Mesendoderm (in vitro differentiated cells): ENCODE data around the gene MAPRE3.

Experiments
- DNase-seq: peaks from one replicate; pipeline ENCODE4 v3.0.0; 2013
- H2AK5ac ChIP-seq: 2 replicates; pipeline ENCODE4 v1.6.1; 2013; ENCODE audit warnings: low read length, inconsistent platforms
- H2BK120ac ChIP-seq: 2 replicates; pipeline ENCODE4 v1.6.1; 2013; ENCODE audit warnings: low read depth, mild to moderate bottlenecking, low read length, moderate library complexity, mixed read lengths
- H2BK15ac ChIP-seq: replicated peaks from 2 replicates; pipeline ENCODE4 v1.6.1; 2013; ENCODE audit warnings: low read depth, mild to moderate bottlenecking, moderate library complexity
- H2BK5ac ChIP-seq: 2 replicates; pipeline ENCODE4 v1.6.1; 2013; ENCODE audit warnings: low read length, inconsistent platforms
- H3K18ac ChIP-seq: 2 replicates; pipeline ENCODE4 v1.6.1; 2013; ENCODE audit warnings: mild to moderate bottlenecking, low read length, mixed read lengths
- H3K23ac ChIP-seq: one replicate; pipeline ENCODE4 v1.6.1; 2013; ENCODE audit warnings: low read length
- H3K27ac ChIP-seq: 2 replicates; pipeline ENCODE4 v1.5.1; 2013; ENCODE audit warnings: low read depth, mild to moderate bottlenecking, inconsistent platforms, low read length, moderate library complexity
- H3K27me3 ChIP-seq: 2 replicates; pipeline ENCODE4 v1.6.1; 2013; ENCODE audit warnings: low read length, control low read depth, mild to moderate bottlenecking, inconsistent platforms; ENCODE audit not compliant: insufficient read depth, poor library complexity
- H3K36me3 ChIP-seq: 2 replicates; pipeline ENCODE4 v1.6.1; 2013; ENCODE audit warnings: low read length, inconsistent platforms; ENCODE audit not compliant: control insufficient read depth, insufficient read depth
- H3K4ac ChIP-seq: one replicate; pipeline ENCODE4 v1.6.1; 2013; ENCODE audit warnings: low read depth, mild to moderate bottlenecking, low read length, moderate library complexity
- H3K4me1 ChIP-seq: 2 replicates; pipeline ENCODE4 v1.6.1; 2013; ENCODE audit warnings: low read depth, low read length, inconsistent platforms; ENCODE audit not compliant: control insufficient read depth
- H3K4me2 ChIP-seq: 2 replicates; pipeline ENCODE4 v1.6.1; 2013; ENCODE audit warnings: low read length
- H3K4me3 ChIP-seq: 2 replicates; pipeline ENCODE4 v1.5.1; 2013; ENCODE audit warnings: mild to moderate bottlenecking, low read length
- H3K56ac ChIP-seq: one replicate; pipeline ENCODE4 v1.6.1; 2013; ENCODE audit warnings: low read length
- H3K79me1 ChIP-seq: 2 replicates; pipeline ENCODE4 v1.6.1; 2013; ENCODE audit warnings: low read length, inconsistent platforms
- H3K79me2 ChIP-seq: 2 replicates; pipeline ENCODE4 v1.6.1; 2013; ENCODE audit warnings: mild to moderate bottlenecking, low read length; ENCODE audit not compliant: control insufficient read depth, insufficient read depth
- H3K9ac ChIP-seq: 2 replicates; pipeline ENCODE4 v1.6.1; 2013; ENCODE audit warnings: low read length, inconsistent platforms
- H4K5ac ChIP-seq: one replicate; pipeline ENCODE4 v1.6.1; 2013; ENCODE audit warnings: low read length
- H4K8ac ChIP-seq: one replicate; pipeline ENCODE4 v1.6.1; 2013; ENCODE audit warnings: low read depth, mild to moderate bottlenecking, control low read depth, low read length, moderate library complexity
- WGBS: extraction: QIAGEN DNeasy Blood & Tissue Kit; methylation state at CpG from one replicate; pipeline ENCODE4 v1.1.7; 2013; ENCODE audit warnings: low lambda C conversion rate, missing lambda C conversion rate; ENCODE audit not compliant: insufficient coverage; ENCODE audit errors: extremely low coverage; 5-methylcytosine and 5-hydroxymethylcytosine counted together

The MAPRE3 gene

GRCh38 chr2:26979741-26980140 is 9.3 kb downstream of the MAPRE3 start:
- Histone ChIP-seq H3K4me1 (no peaks in the 10 kb centered on the region), H3K27ac (no peak overlapping the region)

DNA sequence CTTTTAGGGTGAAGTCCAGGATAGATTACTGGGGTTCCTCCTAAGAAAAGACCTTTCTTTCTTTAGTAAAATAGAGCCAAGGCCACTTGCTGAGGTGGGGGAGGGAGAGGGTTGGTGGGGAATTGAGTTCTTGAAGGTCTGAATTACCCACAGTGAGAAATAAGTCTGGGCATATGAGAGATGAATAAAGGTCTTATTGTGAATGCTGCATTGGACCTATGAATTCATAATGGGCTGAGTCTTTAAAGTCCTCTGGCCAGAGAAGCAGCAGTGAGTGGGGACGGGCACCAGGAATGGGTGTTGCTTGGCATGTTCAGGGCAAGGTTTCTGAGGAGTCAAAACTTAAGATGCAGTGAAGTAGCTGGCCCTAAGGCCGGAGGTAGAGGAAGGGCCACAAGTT is 10.5 kb downstream of the MAPRE3 start:
- WGBS, result no CpG with 5 or more reads among the region's 2 CpGs

More at GRCh38 chr2:26979741-26980140, 9.3 kb downstream of the MAPRE3 start:
- Histone ChIP-seq H4K8ac (no peak overlapping the region), H3K4me2 (no peak overlapping the region), H2AK5ac (no peak overlapping the region), H2BK120ac (no peak overlapping the region), H3K23ac (no peak overlapping the region), H3K4me3 (no peak overlapping the region), H2BK15ac (no peak overlapping the region), H2BK5ac (no peak overlapping the region), H3K18ac (no peak overlapping the region), H3K36me3 (no peaks in the 10 kb centered on the region), H3K27me3 (no peaks in the 10 kb centered on the region), H3K4ac (no peak overlapping the region), H3K79me1 (no peaks in the 10 kb centered on the region), H3K9ac (no peak overlapping the region), H4K5ac (no peak overlapping the region), H3K56ac (no peak overlapping the region), H3K79me2 (no peaks in the 10 kb centered on the region)
- DNase-seq, result no peak
- WGBS, result no CpG with 5 or more reads among the region's 2 CpGs

DNA sequence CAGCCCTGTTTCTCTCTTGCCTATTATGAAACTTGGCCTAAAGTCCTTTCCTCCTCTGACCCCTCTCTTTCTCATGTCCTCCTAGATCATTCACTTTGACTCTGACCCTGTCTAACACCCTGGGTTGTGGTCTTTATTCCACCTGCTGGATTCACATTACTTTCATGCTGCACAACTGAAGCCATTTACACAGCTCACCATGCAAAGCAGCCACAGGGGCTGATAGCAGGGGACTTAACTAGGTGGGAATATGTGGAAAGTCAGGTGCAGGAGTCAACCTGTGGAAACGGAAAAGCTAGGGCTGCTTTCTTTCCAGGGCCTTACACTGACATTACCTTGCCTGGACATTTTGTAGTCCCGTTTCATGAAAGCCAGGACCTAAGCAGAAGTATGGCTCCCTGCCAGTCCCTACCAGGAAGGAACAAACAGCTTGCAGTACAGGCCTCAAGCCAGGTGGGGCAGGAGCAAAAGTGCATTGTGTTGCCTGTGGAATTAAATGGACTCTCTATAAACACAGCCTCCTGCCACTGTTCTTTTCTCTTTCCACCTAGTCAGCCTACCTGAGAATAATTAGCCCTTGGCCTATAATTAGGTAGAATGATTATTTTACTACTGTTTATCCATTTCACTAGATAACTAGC is 11.8 kb downstream of the MAPRE3 start:
- H3K9ac ChIP-seq, result no peak overlapping the region
- H3K4ac ChIP-seq, result no peak overlapping the region
- no peak overlapping the region for H3K4me2 ChIP-seq
- no peak overlapping the region for H3K27ac ChIP-seq
- H3K56ac ChIP-seq, result no peak overlapping the region
- no peak overlapping the region for H3K23ac ChIP-seq
- no peak overlapping the region for H2AK5ac ChIP-seq
- no peaks in the 10 kb centered on the region for H3K4me1 ChIP-seq
- H4K5ac ChIP-seq, result no peak overlapping the region
- no peak overlapping the region for H2BK5ac ChIP-seq
- no peak overlapping the region for H3K4me3 ChIP-seq
- H3K79me1 ChIP-seq, result no peaks in the 10 kb centered on the region
- H3K79me2 ChIP-seq, result no peaks in the 10 kb centered on the region
- no peak overlapping the region for H3K18ac ChIP-seq
- DNase-seq, result peak; percentile 36
- H2BK15ac ChIP-seq, result no peak overlapping the region
- no peaks in the 10 kb centered on the region for H3K27me3 ChIP-seq
- no CpG with 5 or more reads among the region's 2 CpGs for WGBS
- no peak overlapping the region for H2BK120ac ChIP-seq
- no peaks in the 10 kb centered on the region for H3K36me3 ChIP-seq
- no peak overlapping the region for H4K8ac ChIP-seq

More for the DNA sequence above, 10.5 kb downstream of the MAPRE3 start:
- Histone ChIP-seq H2BK120ac (no peak overlapping the region), H2BK5ac (no peak overlapping the region), H3K79me1 (no peaks in the 10 kb centered on the region), H3K4ac (no peak overlapping the region), H3K4me1 (no peaks in the 10 kb centered on the region), H3K4me3 (no peak overlapping the region), H3K56ac (no peak overlapping the region), H3K4me2 (no peak overlapping the region), H4K8ac (no peak overlapping the region), H3K79me2 (no peaks in the 10 kb centered on the region), H3K23ac (no peak overlapping the region), H3K9ac (no peak overlapping the region), H3K36me3 (no peaks in the 10 kb centered on the region), H4K5ac (no peak overlapping the region), H2BK15ac (no peak overlapping the region), H3K27me3 (no peaks in the 10 kb centered on the region), H3K27ac (no peak overlapping the region), H2AK5ac (no peak overlapping the region), H3K18ac (no peak overlapping the region)
- DNase-seq, result no peak

DNA sequence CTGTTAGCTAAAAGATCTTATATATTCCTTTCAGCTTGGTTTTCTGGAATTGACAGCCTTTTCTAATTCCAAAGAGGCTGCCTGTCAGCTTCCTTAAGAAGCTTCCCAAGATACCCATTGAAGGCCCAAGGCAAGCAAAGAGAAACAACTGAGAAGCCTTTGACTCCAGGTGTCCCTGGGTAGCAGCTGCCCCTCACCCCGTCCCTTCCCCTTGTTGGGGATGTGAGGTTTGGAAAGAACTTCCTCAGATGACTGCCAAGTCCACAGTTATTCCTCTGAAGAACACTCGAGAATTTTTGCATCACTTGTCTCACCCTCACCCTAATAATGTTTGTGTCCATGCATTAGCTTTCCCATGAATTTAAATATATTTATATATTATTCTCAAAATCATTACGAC is 13.3 kb downstream of the MAPRE3 start:
- Histone ChIP-seq H3K9ac (no peak overlapping the region), H2BK120ac (no peak overlapping the region), H2BK5ac (no peak overlapping the region), H3K4me2 (no peak overlapping the region), H3K36me3 (no peaks in the 10 kb centered on the region), H3K79me1 (no peaks in the 10 kb centered on the region), H3K79me2 (no peaks in the 10 kb centered on the region), H3K4me1 (no peaks in the 10 kb centered on the region), H3K4me3 (no peak overlapping the region), H2BK15ac (no peak overlapping the region), H3K18ac (no peak overlapping the region), H2AK5ac (no peak overlapping the region), H3K27ac (no peak overlapping the region), H3K4ac (no peak overlapping the region), H4K5ac (no peak overlapping the region), H3K23ac (no peak overlapping the region), H3K56ac (no peak overlapping the region), H4K8ac (no peak overlapping the region), H3K27me3 (no peaks in the 10 kb centered on the region)
- no CpG with 5 or more reads among the region's 3 CpGs for WGBS
- DNase-seq, result no peak

DNA sequence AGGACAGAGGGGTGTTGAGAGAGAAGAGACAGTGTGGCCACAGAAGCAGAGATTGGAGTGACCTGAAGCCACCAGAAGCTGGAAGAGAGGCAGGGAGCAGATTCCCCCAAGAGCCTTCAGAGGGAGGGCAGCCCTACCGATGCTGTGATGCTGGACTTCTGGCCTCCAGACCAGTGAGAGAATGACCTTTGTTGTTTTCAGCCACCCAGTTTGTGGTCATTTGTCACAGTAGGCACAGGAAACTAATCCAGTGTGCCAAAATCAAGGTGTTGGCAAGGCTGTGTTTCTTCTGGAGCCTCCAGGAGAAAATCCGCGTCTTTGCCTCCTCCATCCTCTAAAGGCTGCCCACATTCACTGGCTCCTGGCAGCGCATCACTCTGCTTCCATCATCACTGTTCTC is 15.4 kb downstream of the MAPRE3 start:
- Histone ChIP-seq H2BK5ac (no peak overlapping the region), H2BK15ac (no peak overlapping the region), H2AK5ac (no peak overlapping the region), H2BK120ac (no peak overlapping the region), H3K4me3 (no peak overlapping the region), H3K56ac (no peak overlapping the region), H3K4me1 (no peaks in the 10 kb centered on the region), H3K79me2 (no peaks in the 10 kb centered on the region), H3K23ac (no peak overlapping the region), H4K8ac (no peak overlapping the region), H3K27ac (no peak overlapping the region), H3K9ac (no peak overlapping the region), H4K5ac (no peak overlapping the region), H3K36me3 (no peaks in the 10 kb centered on the region), H3K79me1 (no peaks in the 10 kb centered on the region), H3K18ac (no peak overlapping the region), H3K4me2 (no peak overlapping the region), H3K27me3 (no peaks in the 10 kb centered on the region), H3K4ac (no peak overlapping the region)
- DNase-seq, result no peak
- no CpG with 5 or more reads among the region's 4 CpGs for WGBS

- Histone ChIP-seq H3K36me3 (no peaks in the 10 kb centered on the region), H3K27me3 (no peaks in the 10 kb centered on the region), H4K5ac (no peak overlapping the region), H3K27ac (no peak overlapping the region), H3K4me3 (no peak overlapping the region), H3K4me1 (no peaks in the 10 kb centered on the region), H3K79me1 (no peaks in the 10 kb centered on the region), H3K9ac (no peak overlapping the region), H3K23ac (no peak overlapping the region), H4K8ac (no peak overlapping the region), H2BK5ac (no peak overlapping the region), H2AK5ac (no peak overlapping the region), H3K79me2 (no peaks in the 10 kb centered on the region), H2BK120ac (no peak overlapping the region), H2BK15ac (no peak overlapping the region), H3K56ac (no peak overlapping the region), H3K18ac (no peak overlapping the region), H3K4me2 (no peak overlapping the region), H3K4ac (no peak overlapping the region)
- DNase-seq, result no peak
- WGBS, result no CpG with 5 or more reads among the region's 5 CpGs
Measured at GRCh38 chr2:26986576-26986975, 16.1 kb downstream of the MAPRE3 start.
